ENCODE data around the gene SMARCA2.

SMARCA2 gene

DNA sequence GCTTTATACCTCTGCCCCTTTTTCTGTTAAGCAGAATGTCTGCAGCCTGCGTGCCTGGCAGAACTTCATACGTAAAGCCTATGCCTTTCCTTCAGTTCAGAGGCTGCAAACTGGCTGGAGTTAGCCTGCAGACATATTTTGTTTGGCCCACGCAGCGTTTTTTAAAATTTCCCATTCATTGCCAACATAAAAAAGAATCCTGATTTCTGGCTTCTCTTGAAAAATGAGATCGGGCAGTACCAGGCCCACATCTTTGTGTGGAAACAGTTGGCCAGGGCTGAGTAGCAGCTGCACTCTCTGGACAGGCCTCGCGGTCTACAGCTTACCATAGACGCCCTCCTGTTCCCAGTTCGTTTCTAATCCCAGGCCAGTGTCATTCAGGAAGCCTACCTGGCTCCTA, 104.4 kb downstream of the SMARCA2 start:
- TF ChIP-seq EZH2 (optimal IDR thresholded peaks at IDR 0.05; ENCODE audit: low read depth, low read length): no peak
- TF ChIP-seq EZH2phosphoT487 (IDR thresholded peaks at IDR 0.05; ENCODE audit: low read length): no peak
- TF ChIP-seq, protein P1, sequence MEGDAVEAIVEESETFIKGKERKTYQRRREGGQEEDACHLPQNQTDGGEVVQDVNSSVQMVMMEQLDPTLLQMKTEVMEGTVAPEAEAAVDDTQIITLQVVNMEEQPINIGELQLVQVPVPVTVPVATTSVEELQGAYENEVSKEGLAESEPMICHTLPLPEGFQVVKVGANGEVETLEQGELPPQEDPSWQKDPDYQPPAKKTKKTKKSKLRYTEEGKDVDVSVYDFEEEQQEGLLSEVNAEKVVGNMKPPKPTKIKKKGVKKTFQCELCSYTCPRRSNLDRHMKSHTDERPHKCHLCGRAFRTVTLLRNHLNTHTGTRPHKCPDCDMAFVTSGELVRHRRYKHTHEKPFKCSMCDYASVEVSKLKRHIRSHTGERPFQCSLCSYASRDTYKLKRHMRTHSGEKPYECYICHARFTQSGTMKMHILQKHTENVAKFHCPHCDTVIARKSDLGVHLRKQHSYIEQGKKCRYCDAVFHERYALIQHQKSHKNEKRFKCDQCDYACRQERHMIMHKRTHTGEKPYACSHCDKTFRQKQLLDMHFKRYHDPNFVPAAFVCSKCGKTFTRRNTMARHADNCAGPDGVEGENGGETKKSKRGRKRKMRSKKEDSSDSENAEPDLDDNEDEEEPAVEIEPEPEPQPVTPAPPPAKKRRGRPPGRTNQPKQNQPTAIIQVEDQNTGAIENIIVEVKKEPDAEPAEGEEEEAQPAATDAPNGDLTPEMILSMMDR (IDR thresholded peaks at IDR 0.05; ENCODE audit: low read length): no peak
- Histone ChIP-seq H3K27me3 (replicated peaks; ENCODE audit: insufficient read depth, low read length) (no peaks in the 10 kb centered on the region), H3K4me2 (ENCODE audit: low read depth, low read length) (no peak overlapping the region), H3K9me2 (replicated peaks; ENCODE audit: insufficient read depth, low read length) (no peaks in the 10 kb centered on the region), H3K36me3 (replicated peaks; ENCODE audit: insufficient read depth, low read length) (peaks cover 12% of the 10 kb centered on the region; the same call in 1 of the 2 replicates), H2AFZ (ENCODE audit: low read length) (no peak overlapping the region), H4K20me1 (ENCODE audit: insufficient read depth, low read length) (no peaks in the 10 kb centered on the region), H3K9me3 (replicated peaks; ENCODE audit: insufficient read depth, low read length) (no peaks in the 10 kb centered on the region), H3F3A (ENCODE audit: insufficient read depth, low read length) (no peaks in the 10 kb centered on the region), H3K27ac (ENCODE audit: low read length) (no peak overlapping the region), H3K79me2 (ENCODE audit: low read length) (no peaks in the 10 kb centered on the region), H3K4me1 (ENCODE audit: low read length) (no peaks in the 10 kb centered on the region), H3K9ac (ENCODE audit: low read length) (no peak overlapping the region), H3K4me3 (ENCODE audit: low read length) (no peak overlapping the region)
- DNase-seq: no peak

- H2AFZ ChIP-seq (ENCODE audit: low read length): no peak overlapping the region
- H3K9me3 ChIP-seq (replicated peaks; ENCODE audit: insufficient read depth, low read length): no peaks in the 10 kb centered on the region
- H3K27me3 ChIP-seq (replicated peaks; ENCODE audit: insufficient read depth, low read length): no peaks in the 10 kb centered on the region
- peaks cover under 1% of the 10 kb centered on the region; the same call in 1 of the 2 replicates for H3K79me2 ChIP-seq (ENCODE audit: low read length)
- no peak overlapping the region for H3K9ac ChIP-seq (ENCODE audit: low read length)
- H3K36me3 ChIP-seq (replicated peaks; ENCODE audit: insufficient read depth, low read length): peaks cover 14% of the 10 kb centered on the region; the same call in 1 of the 2 replicates
- H3K4me3 ChIP-seq (ENCODE audit: low read length): no peak overlapping the region
- H3K27ac ChIP-seq (ENCODE audit: low read length): no peak overlapping the region
- no peak for TF ChIP-seq EZH2 (optimal IDR thresholded peaks at IDR 0.05; ENCODE audit: low read depth, low read length)
- no peak for TF ChIP-seq EZH2phosphoT487 (IDR thresholded peaks at IDR 0.05; ENCODE audit: low read length)
- TF ChIP-seq, protein P1 (IDR thresholded peaks at IDR 0.05; ENCODE audit: low read length): no peak
- H3K9me2 ChIP-seq (replicated peaks; ENCODE audit: insufficient read depth, low read length): no peaks in the 10 kb centered on the region
- H3K4me1 ChIP-seq (ENCODE audit: low read length): 0 out of 2 replicates have a peak, but pooled peaks cover 4% of the 10 kb centered on the region
- H3K4me2 ChIP-seq (ENCODE audit: low read depth, low read length): no peak overlapping the region
- H3F3A ChIP-seq (ENCODE audit: insufficient read depth, low read length): no peaks in the 10 kb centered on the region
- DNase-seq: no peak
- H4K20me1 ChIP-seq (ENCODE audit: insufficient read depth, low read length): no peaks in the 10 kb centered on the region
Observed at GRCh38 chr9:2120926-2121689, 106.0 kb downstream of the SMARCA2 start.

GRCh38 chr9:2122299-2122698, 107.2 kb downstream of the SMARCA2 start:
- Histone ChIP-seq H3K4me2 (ENCODE audit: low read depth, low read length) (no peak overlapping the region), H3K9ac (ENCODE audit: low read length) (no peak overlapping the region), H3F3A (ENCODE audit: insufficient read depth, low read length) (no peaks in the 10 kb centered on the region), H4K20me1 (ENCODE audit: insufficient read depth, low read length) (peaks cover 7% of the 10 kb centered on the region; the same call in 1 of the 2 replicates), H3K36me3 (replicated peaks; ENCODE audit: insufficient read depth, low read length) (0 out of 2 replicates have a peak, but pooled peaks cover 14% of the 10 kb centered on the region), H3K27me3 (replicated peaks; ENCODE audit: insufficient read depth, low read length) (no peaks in the 10 kb centered on the region), H3K9me2 (replicated peaks; ENCODE audit: insufficient read depth, low read length) (no peaks in the 10 kb centered on the region), H2AFZ (ENCODE audit: low read length) (no peak overlapping the region), H3K9me3 (replicated peaks; ENCODE audit: insufficient read depth, low read length) (no peaks in the 10 kb centered on the region), H3K79me2 (ENCODE audit: low read length) (peaks cover 11% of the 10 kb centered on the region), H3K4me1 (ENCODE audit: low read length) (0 out of 2 replicates have a peak, but pooled peaks cover 4% of the 10 kb centered on the region), H3K27ac (ENCODE audit: low read length) (no peak overlapping the region), H3K4me3 (ENCODE audit: low read length) (no peak overlapping the region)
- TF ChIP-seq EZH2phosphoT487 (IDR thresholded peaks at IDR 0.05; ENCODE audit: low read length) (no peak), EZH2 (optimal IDR thresholded peaks at IDR 0.05; ENCODE audit: low read depth, low read length) (no peak)
- TF ChIP-seq, protein P1 (IDR thresholded peaks at IDR 0.05; ENCODE audit: low read length): no peak
- no peak for DNase-seq

All from MM.1S (cell line).